GM23338 (cell line): ENCODE results near the gene KIAA1217. TPM values are rescaled to one million over a fixed set of nuclear protein-coding genes. Genes with fewer than 3 reads are reported as not detected.

Experiments used
- ATAC-seq: fragments of 200-7000 bp; cut with Tn5 transposase; 3 replicates; pipeline ENCODE4 v1.9.1; 2020
- DNase-seq: peaks from one replicate; pipeline ENCODE4 v3.0.0-alpha.2; 2015; ENCODE audit warnings: low spot score
- H2AFZ ChIP-seq: fragments of 200-600 bp; sonication (generic); 2 replicates; pipeline ENCODE4 v1.8.0; 2016; ENCODE audit warnings: antibody characterized with exemption, mild to moderate bottlenecking, moderate library complexity
- H3F3A ChIP-seq: fragments of 200-600 bp; sonication (generic); replicated peaks from 2 replicates; pipeline ENCODE4 v1.8.0; 2017; ENCODE audit warnings: antibody characterized with exemption, mixed run types, low read depth
- H3K27ac ChIP-seq: fragments of 200-600 bp; sonication (generic); 2 replicates; pipeline ENCODE4 v1.6.1; 2016; ENCODE audit warnings: low read depth
- H3K27me3 ChIP-seq: fragments of 200-600 bp; sonication (generic); 2 replicates; pipeline ENCODE4 v1.8.0; 2016; ENCODE audit warnings: mild to moderate bottlenecking, mixed run types, moderate library complexity; ENCODE audit not compliant: insufficient read depth
- H3K36me3 ChIP-seq: fragments of 200-600 bp; sonication (generic); 2 replicates; pipeline ENCODE4 v1.8.0; 2016; ENCODE audit warnings: mild to moderate bottlenecking; ENCODE audit not compliant: insufficient read depth
- H3K4me1 ChIP-seq: fragments of 200-600 bp; sonication (generic); 2 replicates; pipeline ENCODE4 v1.8.0; 2016; ENCODE audit warnings: mild to moderate bottlenecking, moderate library complexity; ENCODE audit not compliant: insufficient read depth
- H3K4me2 ChIP-seq: fragments of 200-600 bp; sonication (generic); 2 replicates; pipeline ENCODE4 v1.7.1; 2017; ENCODE audit warnings: mixed run types
- H3K4me3 ChIP-seq: fragments of 200-600 bp; sonication (generic); 2 replicates; pipeline ENCODE4 v1.6.1; 2016; ENCODE audit warnings: mixed run types
- H3K79me2 ChIP-seq: fragments of 200-600 bp; sonication (generic); replicated peaks from 2 replicates; pipeline ENCODE4 v1.8.0; 2017; ENCODE audit warnings: mild to moderate bottlenecking; ENCODE audit not compliant: insufficient read depth
- H3K9me2 ChIP-seq: fragments of 200-600 bp; sonication (generic); 2 replicates; pipeline ENCODE4 v1.8.0; 2017; ENCODE audit not compliant: insufficient read depth
- H4K20me1 ChIP-seq: fragments of 200-600 bp; sonication (generic); replicated peaks from 2 replicates; pipeline ENCODE4 v1.8.0; 2017; ENCODE audit warnings: mild to moderate bottlenecking; ENCODE audit not compliant: insufficient read depth
- H3K27ac Mint-ChIP-seq: 2 replicates; pipeline ENCODE4 v1.8.0; 2020; ENCODE audit warnings: inconsistent platforms, mild to moderate bottlenecking, moderate library complexity, mixed read lengths
- H3K27me3 Mint-ChIP-seq: 3 replicates; pipeline ENCODE4 v1.8.0; 2022; ENCODE audit warnings: low read depth, mild to moderate bottlenecking, moderate library complexity, mixed read lengths, inconsistent platforms; ENCODE audit not compliant: insufficient read depth, poor library complexity
- H3K36me3 Mint-ChIP-seq: 3 replicates; pipeline ENCODE4 v1.8.0; 2021; ENCODE audit warnings: low read depth, mild to moderate bottlenecking, inconsistent platforms, moderate library complexity, mixed read lengths
- H3K4me1 Mint-ChIP-seq: 3 replicates; pipeline ENCODE4 v1.8.0; 2020; ENCODE audit warnings: mild to moderate bottlenecking, inconsistent platforms, mixed read lengths
- H3K4me3 Mint-ChIP-seq: 3 replicates; pipeline ENCODE4 v1.8.0; 2021; ENCODE audit warnings: moderate library complexity, mild to moderate bottlenecking, inconsistent platforms, mixed read lengths
- H3K9me3 Mint-ChIP-seq: 3 replicates; pipeline ENCODE4 v1.8.0; 2020; ENCODE audit warnings: moderate library complexity, mild to moderate bottlenecking, inconsistent platforms, mixed read lengths
- CREB1 ChIP-seq: fragments of 250-450 bp; sonication (Bioruptor Pico); IDR thresholded peaks from 2 replicates; pipeline ENCODE4 v1.5.0; 2020; ENCODE audit warnings: low read depth, mild to moderate bottlenecking, moderate library complexity
- CTCF ChIP-seq, 2 experiments: fragments of 200-600 bp in 1 of 2; sonication (generic) in 1 of 2; conservative IDR thresholded peaks; 2 replicates each; pipeline versions ENCODE4 v1.5.1 to v1.6.1; 2016 to 2017; ENCODE audit warnings: antibody characterized with exemption in 2 of 2, low read depth in 2 of 2, mild to moderate bottlenecking in 2 of 2, moderate library complexity in 1 of 2
- ETS1 ChIP-seq: IDR thresholded peaks from 2 replicates; pipeline ENCODE4 v1.6.1; 2016; ENCODE audit warnings: antibody characterized with exemption
- EZH2 ChIP-seq: fragments of 200-600 bp; sonication (generic); IDR thresholded peaks from one replicate; pipeline ENCODE4 v1.8.0; 2017; ENCODE audit warnings: antibody characterized with exemption, mild to moderate bottlenecking, low read depth; ENCODE audit not compliant: unreplicated experiment
- EZH2phosphoT487 ChIP-seq: fragments of 200-600 bp; sonication (generic); IDR thresholded peaks from one replicate; pipeline ENCODE4 v1.8.1; 2018; ENCODE audit warnings: antibody characterized with exemption; ENCODE audit not compliant: unreplicated experiment
- NANOG ChIP-seq: IDR thresholded peaks from 2 replicates; pipeline ENCODE4 v1.6.1; 2016; ENCODE audit warnings: antibody characterized with exemption, borderline replicate concordance
- POLR2AphosphoS5 ChIP-seq: IDR thresholded peaks from 2 replicates; pipeline ENCODE4 v1.6.1; 2016; ENCODE audit warnings: antibody characterized with exemption, low read depth
- REST ChIP-seq: IDR thresholded peaks from one replicate; pipeline ENCODE4 v1.6.1; 2018; ENCODE audit warnings: antibody characterized with exemption; ENCODE audit not compliant: unreplicated experiment
- STAT1 ChIP-seq: IDR thresholded peaks from one replicate; pipeline ENCODE4 v1.6.1; 2016; ENCODE audit warnings: antibody characterized with exemption; ENCODE audit not compliant: unreplicated experiment
- ZNF462 ChIP-seq: fragments of 250-450 bp; sonication (Bioruptor Pico); IDR thresholded peaks from 2 replicates; pipeline ENCODE4 v1.5.0; 2020; ENCODE audit warnings: mild to moderate bottlenecking, moderate library complexity
- polyA plus RNA-seq: library from polyadenylated mRNA; unstranded; fragments of >200 nt; fragmentation: Nextera tagmentation; extraction: Ambion mirVana; gene quantifications from 2 replicates; pipeline ENCODE4 v1.2.1, GENCODE V29; 2016
- total RNA-seq: library from RNA; depleted of rRNA; stranded (reverse); fragments of >200 nt; shearing (Covaris generic); gene quantifications from 2 replicates; pipeline ENCODE4 v1.2.3, GENCODE V29; 2014

KIAA1217 gene
- total and polyA plus RNA-seq, 2 experiments from 2014 or later = 6.4 to 9.1 TPM

- H3K4me1 Mint-ChIP-seq = peaks cover 21% of the 10 kb centered on the region
- peaks cover 12% of the 10 kb centered on the region for H3K4me1 ChIP-seq
- no peak for TF ChIP-seq CREB1 (CRISPR knock-in tag)
- no peak for TF ChIP-seq EZH2phosphoT487
- TF ChIP-seq REST = no peak
- TF ChIP-seq ZNF462 (CRISPR knock-in tag) = no peak
- TF ChIP-seq ETS1 = no peak
- no peak for TF ChIP-seq CTCF (conservative IDR thresholded peaks at IDR 0.05; ENCODE audit: low read depth in 2 of 2)
- TF ChIP-seq STAT1 = no peak
- TF ChIP-seq NANOG = no peak
- no peak for TF ChIP-seq EZH2
- TF ChIP-seq POLR2AphosphoS5 = no peak
- H3K9me2 ChIP-seq = peaks cover 4% of the 10 kb centered on the region; the same call in 1 of the 2 replicates
- no peak overlapping the region for H3K27ac ChIP-seq
- H3K27me3 Mint-ChIP-seq = peaks cover 4% of the 10 kb centered on the region
- H3K4me3 Mint-ChIP-seq = no peak overlapping the region
- no peak overlapping the region for H3K27ac Mint-ChIP-seq
- H3K36me3 ChIP-seq = no peaks in the 10 kb centered on the region
- no peak overlapping the region for H2AFZ ChIP-seq
- DNase-seq (no peak), ATAC-seq (no peak)
- H4K20me1 ChIP-seq = no peaks in the 10 kb centered on the region
- no peaks in the 10 kb centered on the region for H3K27me3 ChIP-seq
- H3F3A ChIP-seq = no peaks in the 10 kb centered on the region
- no peaks in the 10 kb centered on the region for H3K9me3 Mint-ChIP-seq
- no peak overlapping the region for H3K4me3 ChIP-seq
- no peaks in the 10 kb centered on the region for H3K79me2 ChIP-seq
- no peaks in the 10 kb centered on the region for H3K36me3 Mint-ChIP-seq
- no peak overlapping the region for H3K4me2 ChIP-seq
These were observed 138.1 kb downstream of the KIAA1217 start for GRCh38 chr10:24346877-24347519.
